Heart right ventricle (tissue), 16 donors: ENCODE measurements around the gene POMT2. TPM values are rescaled to one million over a fixed set of nuclear protein-coding genes. Genes with fewer than 3 reads are reported as not detected.
A peak's percentile ranks its signal among the peaks of the same experiment; 100 is the strongest.

Experiments used
- ATAC-seq, 8 donors: fragments of 200-7000 bp; cut with Tn5 transposase; one replicate each; pipeline ENCODE4 v1.9.1; 2020; ENCODE audit warnings: mild to moderate bottlenecking in 8 of 8, moderate library complexity in 8 of 8, moderate number of reproducible peaks in 1 of 8
- DNase-seq, 2 donors: peaks; one replicate each; pipeline ENCODE4 v3.0.0-alpha.2; 2020
- H3K27ac ChIP-seq, 10 donors: fragments of 200-600 bp; sonication (generic) in 2 of 10; one replicate each; pipeline versions ENCODE4 v1.5.0 to v1.8.0; 2020 to 2022; ENCODE audit warnings: mild to moderate bottlenecking in 3 of 10
- H3K27me3 ChIP-seq, 7 donors: fragments of 200-600 bp; one replicate each; pipeline ENCODE4 v1.8.0; 2021 to 2022; ENCODE audit warnings: mild to moderate bottlenecking in 2 of 7
- H3K36me3 ChIP-seq, 9 donors: fragments of 200-600 bp; sonication (generic) in 1 of 9; one replicate each; pipeline versions ENCODE4 v1.5.0 to v1.8.0; 2020 to 2022; ENCODE audit warnings: mild to moderate bottlenecking in 2 of 9
- H3K4me1 ChIP-seq, 9 donors: fragments of 200-600 bp; sonication (generic) in 1 of 9; one replicate each; pipeline versions ENCODE4 v1.5.0 to v1.8.0; 2020 to 2022; ENCODE audit warnings: mild to moderate bottlenecking in 4 of 9
- H3K4me3 ChIP-seq, 10 donors: fragments of 200-600 bp; sonication (generic) in 2 of 10; one replicate each; pipeline versions ENCODE4 v1.5.0 to v1.8.0; 2020 to 2022; ENCODE audit warnings: mild to moderate bottlenecking in 7 of 10, moderate library complexity in 2 of 10
- H3K9me3 ChIP-seq, 11 donors: fragments of 200-600 bp in 10 of 11; sonication (generic) in 2 of 11; one replicate each; pipeline versions ENCODE4 v1.5.0 to v1.8.0; 2013 to 2022; ENCODE audit warnings: mild to moderate bottlenecking in 2 of 11, control low read depth in 1 of 11, moderate library complexity in 1 of 11
- WGBS, 2 donors: extraction: QIAGEN DNeasy Blood & Tissue Kit; methylation state at CpG; one replicate each; pipeline ENCODE4 v1.1.7; 2013; ENCODE audit warnings: inconsistent platforms in 1 of 2; 5-methylcytosine and 5-hydroxymethylcytosine counted together
- intact Hi-C, 10 donors: fragments of 100-400 bp; cut with DNase I; formaldehyde crosslinking; loops; one replicate each; pipeline versions ENCODE4 v1.11.1 to v1.14.2; 2022
- polyA plus RNA-seq, 2 donors: library from polyadenylated mRNA; stranded (reverse); fragments of 200-250 nt; gene quantifications; one replicate each; pipeline ENCODE4 v1.2.3, GENCODE V29; 2013
- total RNA-seq, 10 donors: library from RNA; stranded (reverse); fragmentation: NEBNext Ultra II Directional in 3 of 10; extraction: Animal tissue kit (Norgen Biotek cat#: 25700) in 3 of 10; gene quantifications; one replicate each; pipeline versions ENCODE4 v1.2.1 to v1.2.4, GENCODE V29; 2021 to 2023
- TF ChIP-seq, protein P1 (sequence below), 9 donors: fragments of 200-600 bp; sonication (generic) in 2 of 9; IDR thresholded peaks; one replicate each; pipeline versions ENCODE4 v1.5.0 to v1.8.0; 2021 to 2022; ENCODE audit warnings: antibody characterized with exemption in 9 of 9, mild to moderate bottlenecking in 5 of 9, moderate library complexity in 1 of 9
- donor health status: Arrhythmogenic right ventricular cardiomyopathy.
- donor health status: ischemic (EF 13 %, LVEDD 7.1; RV severe dilation, severe dysfunction).
- donor health status: healthy with polysubstance abuse.
- donor health status: DM: no; HTN: yes; CAD: no.
- donor health status: DM: no; HTN: no; CAD: no.
- donor health status: ischemic (EF 25% LVEDD 6.9; RV normal size, moderate dysfunction).
- donor health status: ischemic (EF 25% LVEDD 5.7; RV mildly dilated, moderate dysfunction).
- donor health status: healthy.
- donor health status: DM: yes; HTN: yes; CAD: no.
- donor health status: Ischemic cardiomyopathy.
- donor health status: ischemic (EF 35%, LVEDD 5.7; RV mildly dilated, moderate dysfunction).
- donor health status: nonischemic (EF 11% LVEDD 7.7; RV severe dilation, severe dysfunction).
- donor health status: DM: yes; HTN: yes; CAD: no.
- donor health status: PGD.
- donor health status: ischemic (EF 29% LVEDD 5.4; RV normal size, mild dysfunction).
- donor health status: nonischemic (EF 23%, LVEDD 6.1; RV moderate dilation, normal function).

Gene POMT2
- total and polyA plus RNA-seq, 12 donors: 10.5 to 23.4 (median 16.9) TPM

DNA sequence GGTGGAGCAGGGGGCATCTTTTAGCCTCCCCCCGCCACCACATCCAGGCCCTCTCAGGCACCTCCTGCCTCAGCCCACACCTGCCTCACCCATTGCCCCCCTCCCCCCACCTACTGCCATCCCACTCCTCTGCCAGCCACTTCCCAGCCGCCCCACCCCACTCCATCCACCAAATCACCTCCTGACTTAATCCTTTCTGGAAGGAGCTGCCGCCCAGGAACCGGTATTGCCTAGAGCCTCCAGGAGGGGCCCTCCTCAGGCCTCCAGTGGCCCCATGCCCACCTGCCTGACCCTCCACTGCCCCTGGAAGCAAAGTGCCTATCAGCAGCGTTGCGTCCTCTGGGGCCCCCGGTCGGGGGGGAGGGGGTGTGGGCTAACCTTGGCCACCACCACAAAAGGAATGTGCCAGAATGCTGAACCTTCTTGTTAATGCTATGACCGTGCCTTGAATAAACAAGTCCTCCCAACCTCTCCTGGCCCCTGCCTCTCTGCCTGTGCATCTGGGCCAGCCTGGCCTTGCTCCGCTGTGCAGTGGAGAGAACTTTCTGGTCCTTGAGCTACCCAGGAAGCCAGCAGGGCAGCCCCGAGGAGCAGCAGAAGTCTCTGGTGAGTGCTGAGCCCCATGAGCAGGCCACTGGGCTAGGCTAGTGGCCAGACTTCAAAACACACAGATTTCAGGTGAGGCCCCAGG, 61.5 kb downstream of the POMT2 start:
- H3K4me1 ChIP-seq: no peaks in the 10 kb centered on the region
- H3K36me3 ChIP-seq: no peaks in the 10 kb centered on the region
- no peaks in the 10 kb centered on the region for H3K9me3 ChIP-seq
- peaks cover 0 to 36% (median 14%) of the 10 kb centered on the region in 7 donors for H3K27me3 ChIP-seq
- intact Hi-C loops: no loop called here
- TF ChIP-seq, protein P1, sequence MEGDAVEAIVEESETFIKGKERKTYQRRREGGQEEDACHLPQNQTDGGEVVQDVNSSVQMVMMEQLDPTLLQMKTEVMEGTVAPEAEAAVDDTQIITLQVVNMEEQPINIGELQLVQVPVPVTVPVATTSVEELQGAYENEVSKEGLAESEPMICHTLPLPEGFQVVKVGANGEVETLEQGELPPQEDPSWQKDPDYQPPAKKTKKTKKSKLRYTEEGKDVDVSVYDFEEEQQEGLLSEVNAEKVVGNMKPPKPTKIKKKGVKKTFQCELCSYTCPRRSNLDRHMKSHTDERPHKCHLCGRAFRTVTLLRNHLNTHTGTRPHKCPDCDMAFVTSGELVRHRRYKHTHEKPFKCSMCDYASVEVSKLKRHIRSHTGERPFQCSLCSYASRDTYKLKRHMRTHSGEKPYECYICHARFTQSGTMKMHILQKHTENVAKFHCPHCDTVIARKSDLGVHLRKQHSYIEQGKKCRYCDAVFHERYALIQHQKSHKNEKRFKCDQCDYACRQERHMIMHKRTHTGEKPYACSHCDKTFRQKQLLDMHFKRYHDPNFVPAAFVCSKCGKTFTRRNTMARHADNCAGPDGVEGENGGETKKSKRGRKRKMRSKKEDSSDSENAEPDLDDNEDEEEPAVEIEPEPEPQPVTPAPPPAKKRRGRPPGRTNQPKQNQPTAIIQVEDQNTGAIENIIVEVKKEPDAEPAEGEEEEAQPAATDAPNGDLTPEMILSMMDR (IDR thresholded peaks at IDR 0.05): no peak
- H3K27ac ChIP-seq: no peak overlapping the region
- no peak for ATAC-seq
- DNase-seq: no peak
- WGBS, 2 donors: 60 to 68% methylated on average over 11 of the region's 11 CpGs
- H3K4me3 ChIP-seq: no peak overlapping the region

DNA sequence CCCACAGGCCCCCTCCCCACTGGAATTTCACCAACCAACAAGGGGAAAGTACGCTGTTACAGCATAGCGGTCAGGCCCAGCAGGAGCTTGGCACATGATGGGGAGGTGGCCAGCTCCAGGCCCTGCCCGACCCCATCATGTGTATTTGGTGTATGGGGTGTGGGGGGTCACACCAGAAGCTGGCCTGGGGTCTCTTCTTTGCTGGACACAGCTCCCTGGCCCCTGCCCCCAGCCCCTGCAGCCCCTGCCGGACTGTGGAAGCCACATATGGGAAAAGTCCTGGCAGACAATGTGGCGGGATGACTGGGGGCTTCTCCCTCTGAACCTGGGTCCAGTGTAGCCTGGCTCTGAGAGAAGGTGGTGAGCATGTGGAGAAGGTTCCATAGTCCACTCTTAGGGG, 62.1 kb downstream of the POMT2 start:
- 84 to 87% methylated on average over 5 of the region's 5 CpGs for WGBS, 2 donors
- TF ChIP-seq, protein P1 (IDR thresholded peaks at IDR 0.05): no peak
- no peak for ATAC-seq
- Histone ChIP-seq H3K27me3 (peaks cover 0 to 42% (median 14%) of the 10 kb centered on the region in 7 donors), H3K27ac (no peak overlapping the region), H3K36me3 (no peaks in the 10 kb centered on the region), H3K9me3 (no peaks in the 10 kb centered on the region), H3K4me1 (no peaks in the 10 kb centered on the region), H3K4me3 (no peak overlapping the region)
- intact Hi-C loops: no loop called here
- no peak for DNase-seq

DNA sequence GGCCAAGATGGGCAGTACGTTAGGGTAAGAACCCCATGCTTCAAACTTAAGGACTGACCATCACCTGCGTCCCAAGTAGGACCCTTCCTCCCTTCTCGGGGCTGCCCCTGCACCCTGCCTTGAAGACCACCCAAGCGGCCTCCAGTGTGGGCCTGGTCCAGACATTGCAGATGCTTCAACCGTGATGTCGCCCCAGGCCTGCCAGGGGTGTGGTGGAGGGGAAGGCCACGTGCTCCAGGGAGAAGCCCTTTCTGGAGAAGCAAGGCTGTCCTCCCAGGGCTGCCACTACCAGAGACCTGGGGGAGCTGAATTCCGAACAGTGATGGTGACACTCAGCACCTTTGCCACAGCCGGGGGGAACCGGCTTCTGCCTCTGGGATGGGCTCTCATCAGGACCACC, 63.0 kb downstream of the POMT2 start:
- DNase-seq (no peak), ATAC-seq (no peak)
- H3K4me1 ChIP-seq: no peaks in the 10 kb centered on the region
- peaks cover 0 to 48% (median 15%) of the 10 kb centered on the region in 7 donors for H3K27me3 ChIP-seq
- no peaks in the 10 kb centered on the region for H3K36me3 ChIP-seq
- H3K9me3 ChIP-seq: no peaks in the 10 kb centered on the region
- H3K27ac ChIP-seq: no peak overlapping the region
- TF ChIP-seq, protein P1 (IDR thresholded peaks at IDR 0.05): no peak
- no peak overlapping the region for H3K4me3 ChIP-seq
- WGBS, 2 donors: 82 to 89% methylated on average over 10 of the region's 10 CpGs
- intact Hi-C loops: no loop called here

DNA sequence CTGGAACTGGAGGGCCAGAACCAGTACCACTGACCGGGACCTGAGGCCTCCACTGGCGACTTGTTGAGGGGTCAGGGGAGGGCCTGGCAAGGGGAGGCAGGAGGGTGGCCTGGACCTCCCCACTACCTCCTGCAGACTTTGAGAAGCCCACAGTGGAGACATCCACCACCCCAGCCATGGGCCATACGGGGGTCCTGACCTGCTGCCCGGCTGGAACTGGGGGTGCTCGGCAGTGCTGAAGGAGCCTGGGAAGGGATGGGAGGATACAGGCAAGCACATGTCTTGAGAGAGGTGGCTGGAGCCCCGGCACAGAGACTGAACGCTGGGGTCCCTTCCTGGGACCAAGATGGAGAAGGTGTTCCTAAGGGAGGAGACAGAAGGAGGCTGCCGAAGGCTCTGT, 64.0 kb downstream of the POMT2 start:
- TF ChIP-seq, protein P1 (IDR thresholded peaks at IDR 0.05): no peak
- DNase-seq (no peak), ATAC-seq (peak in 1 of 8 donors; percentile 16)
- no peaks in the 10 kb centered on the region for H3K4me1 ChIP-seq
- no peaks in the 10 kb centered on the region for H3K9me3 ChIP-seq
- H3K27ac ChIP-seq: no peak overlapping the region
- H3K4me3 ChIP-seq: no peak overlapping the region
- H3K36me3 ChIP-seq: no peaks in the 10 kb centered on the region
- peaks cover 0 to 50% (median 15%) of the 10 kb centered on the region in 7 donors for H3K27me3 ChIP-seq
- WGBS, 2 donors: 86 to 91% methylated on average over 8 of the region's 8 CpGs
- intact Hi-C loops: no loop called here
